ENCODE results near the gene FARP2.

Gene FARP2

DNA sequence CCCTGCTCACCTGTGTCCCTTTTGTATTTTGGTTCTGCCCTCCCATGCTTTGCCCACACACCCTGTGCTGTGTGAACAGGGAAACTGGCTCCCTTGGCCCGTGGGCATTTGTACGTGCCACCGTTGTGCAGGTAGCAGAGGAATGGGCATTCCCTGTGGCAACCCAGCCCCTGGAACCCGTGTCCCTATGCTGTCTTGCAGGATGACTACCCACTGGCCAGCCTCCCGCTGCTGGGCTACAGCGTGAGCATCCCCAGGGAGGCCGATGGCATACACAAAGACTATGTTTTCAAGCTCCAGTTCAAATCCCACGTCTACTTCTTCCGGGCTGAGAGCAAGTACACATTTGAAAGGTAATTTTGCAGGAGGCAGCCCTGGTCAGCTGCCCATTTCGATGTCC is 137.0 kb downstream of the FARP2 start:
- Histone ChIP-seq H3K36me3 (ENCODE audit: control insufficient read depth, insufficient read depth, low read length, severe bottlenecking) (peaks cover 67% of the 10 kb centered on the region), H3K9me3 (ENCODE audit: control insufficient read depth, low read length) (no peaks in the 10 kb centered on the region), H3K4me3 (ENCODE audit: low read length) (no peak overlapping the region), H3K4me1 (ENCODE audit: control insufficient read depth, insufficient read depth, low read length) (no peaks in the 10 kb centered on the region), H3K27me3 (replicated peaks; ENCODE audit: control insufficient read depth, insufficient read depth, low read length) (no peaks in the 10 kb centered on the region), H3K9ac (ENCODE audit: low read length) (no peak overlapping the region)
- DNase-seq (ENCODE audit: low read depth) = no peak

GRCh38 chr2:241494311-241494908 is 138.3 kb downstream of the FARP2 start:
- H3K9me3 ChIP-seq (ENCODE audit: control insufficient read depth, low read length) = no peaks in the 10 kb centered on the region
- no peaks in the 10 kb centered on the region for H3K4me1 ChIP-seq (ENCODE audit: control insufficient read depth, insufficient read depth, low read length)
- no peak overlapping the region for H3K4me3 ChIP-seq (ENCODE audit: low read length)
- H3K9ac ChIP-seq (ENCODE audit: low read length) = no peak overlapping the region
- DNase-seq (ENCODE audit: low read depth) = no peak
- no peaks in the 10 kb centered on the region for H3K27me3 ChIP-seq (replicated peaks; ENCODE audit: control insufficient read depth, insufficient read depth, low read length)
- peaks cover 67% of the 10 kb centered on the region for H3K36me3 ChIP-seq (ENCODE audit: control insufficient read depth, insufficient read depth, low read length, severe bottlenecking)

DNA sequence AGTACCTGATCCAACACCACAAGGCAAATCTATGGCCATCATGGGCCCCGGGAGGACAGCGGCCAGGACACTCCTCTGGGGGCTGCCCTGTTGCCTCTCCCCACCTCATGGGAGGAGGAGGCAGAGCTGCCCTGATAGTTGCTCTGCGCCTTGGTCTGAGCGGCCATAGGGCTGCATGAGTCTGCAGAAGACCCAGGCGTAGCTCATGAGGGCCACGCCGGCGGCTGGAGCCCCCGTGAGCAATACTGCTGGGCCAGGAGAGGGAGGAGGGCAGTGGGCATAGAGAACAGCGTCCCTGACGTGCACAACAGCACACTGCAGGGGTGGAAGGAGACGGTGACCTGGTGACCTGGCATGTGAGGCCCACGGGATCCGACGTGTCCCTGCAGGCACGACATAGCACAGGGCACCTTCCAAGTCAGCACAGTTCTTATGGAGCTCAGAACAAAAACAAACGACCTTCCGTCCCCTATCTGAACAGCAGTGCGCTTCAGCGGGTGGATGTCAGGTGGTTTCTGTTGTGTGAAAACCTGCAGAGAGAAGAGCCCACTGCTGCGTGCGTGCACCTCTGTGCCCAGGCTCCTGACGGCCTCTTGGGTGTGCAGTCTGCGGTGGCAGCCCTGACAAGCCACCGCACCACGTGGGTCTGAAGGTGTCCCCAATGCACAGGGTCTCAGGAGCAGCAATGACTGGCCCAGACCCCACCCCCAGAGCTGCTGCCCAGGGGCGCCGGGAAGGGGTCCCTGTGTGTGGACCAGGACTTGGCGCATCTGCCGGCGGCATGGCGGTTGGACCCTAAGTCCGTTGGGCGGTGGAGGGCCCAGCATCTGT is 139.3 kb downstream of the FARP2 start:
- no peaks in the 10 kb centered on the region for H3K9me3 ChIP-seq (ENCODE audit: control insufficient read depth, low read length)
- DNase-seq (ENCODE audit: low read depth) = no peak
- no peak overlapping the region for H3K4me3 ChIP-seq (ENCODE audit: low read length)
- no peaks in the 10 kb centered on the region for H3K27me3 ChIP-seq (replicated peaks; ENCODE audit: control insufficient read depth, insufficient read depth, low read length)
- no peak overlapping the region for H3K9ac ChIP-seq (ENCODE audit: low read length)
- H3K4me1 ChIP-seq (ENCODE audit: control insufficient read depth, insufficient read depth, low read length) = no peaks in the 10 kb centered on the region
- H3K36me3 ChIP-seq (ENCODE audit: control insufficient read depth, insufficient read depth, low read length, severe bottlenecking) = peaks cover 60% of the 10 kb centered on the region

- Histone ChIP-seq H3K9ac (ENCODE audit: low read length) (no peak overlapping the region), H3K4me3 (ENCODE audit: low read length) (no peak overlapping the region), H3K9me3 (ENCODE audit: control insufficient read depth, low read length) (no peaks in the 10 kb centered on the region), H3K27me3 (replicated peaks; ENCODE audit: control insufficient read depth, insufficient read depth, low read length) (no peaks in the 10 kb centered on the region), H3K36me3 (ENCODE audit: control insufficient read depth, insufficient read depth, low read length, severe bottlenecking) (peaks cover 56% of the 10 kb centered on the region), H3K4me1 (ENCODE audit: control insufficient read depth, insufficient read depth, low read length) (no peaks in the 10 kb centered on the region)
- no peak for DNase-seq (ENCODE audit: low read depth)
Measured at GRCh38 chr2:241496003-241496707, 140.1 kb downstream of the FARP2 start.

GRCh38 chr2:241496904-241497877 is 141.1 kb downstream of the FARP2 start:
- peaks cover 55% of the 10 kb centered on the region for H3K36me3 ChIP-seq (ENCODE audit: control insufficient read depth, insufficient read depth, low read length, severe bottlenecking)
- no peaks in the 10 kb centered on the region for H3K27me3 ChIP-seq (replicated peaks; ENCODE audit: control insufficient read depth, insufficient read depth, low read length)
- no peaks in the 10 kb centered on the region for H3K9me3 ChIP-seq (ENCODE audit: control insufficient read depth, low read length)
- no peak overlapping the region for H3K9ac ChIP-seq (ENCODE audit: low read length)
- no peak for DNase-seq (ENCODE audit: low read depth)
- no peak overlapping the region for H3K4me3 ChIP-seq (ENCODE audit: low read length)
- H3K4me1 ChIP-seq (ENCODE audit: control insufficient read depth, insufficient read depth, low read length) = no peaks in the 10 kb centered on the region

DNA sequence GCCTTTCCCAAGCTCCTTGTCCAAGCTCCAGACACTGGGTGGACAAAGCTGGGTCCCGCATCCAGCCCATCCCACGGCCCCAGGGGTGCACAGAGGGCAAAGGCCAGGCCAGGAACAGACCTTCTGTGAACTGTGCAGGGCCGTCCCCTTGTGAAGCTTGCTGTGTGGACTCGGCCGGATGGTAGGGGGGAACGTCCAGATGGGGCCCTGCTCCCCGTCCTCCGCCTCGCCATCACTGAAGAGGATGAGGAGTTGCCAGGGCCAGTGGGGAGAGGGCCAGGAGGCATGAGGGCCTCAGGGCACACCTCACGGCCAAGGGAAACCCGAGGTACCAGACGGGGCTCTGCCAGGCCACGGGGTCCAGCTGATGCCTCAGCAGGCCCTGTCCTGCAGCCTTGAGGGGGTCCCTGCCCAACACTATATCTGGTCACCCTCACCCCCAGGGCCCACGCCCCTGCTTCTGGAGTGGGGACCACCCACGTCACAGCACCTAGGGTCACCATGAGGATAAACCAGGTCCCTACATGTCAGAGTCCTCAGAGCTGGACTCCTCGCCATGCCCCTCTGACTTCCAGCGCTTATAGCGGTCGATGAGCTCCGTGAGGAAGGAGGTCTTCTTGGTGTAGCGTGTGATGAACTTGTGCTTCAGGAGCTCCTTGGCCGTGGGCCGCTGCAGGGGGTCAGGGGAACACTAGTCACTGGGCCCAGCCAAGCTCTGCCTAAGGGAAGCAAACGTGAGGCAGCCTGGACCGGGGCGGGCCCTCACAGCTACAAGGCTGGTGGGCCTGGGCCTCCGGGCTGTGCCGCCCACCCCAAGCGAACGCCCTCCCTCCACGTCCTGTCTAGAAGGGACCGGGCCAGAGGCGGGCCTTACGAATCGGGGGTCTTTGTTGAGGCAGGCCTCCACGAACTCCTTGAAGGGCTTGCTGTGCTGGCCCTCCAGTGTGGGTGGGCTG is 142.3 kb downstream of the FARP2 start:
- H3K9ac ChIP-seq (ENCODE audit: low read length) = no peak overlapping the region
- no peaks in the 10 kb centered on the region for H3K9me3 ChIP-seq (ENCODE audit: control insufficient read depth, low read length)
- no peak for DNase-seq (ENCODE audit: low read depth)
- peaks cover 45% of the 10 kb centered on the region for H3K36me3 ChIP-seq (ENCODE audit: control insufficient read depth, insufficient read depth, low read length, severe bottlenecking)
- H3K27me3 ChIP-seq (replicated peaks; ENCODE audit: control insufficient read depth, insufficient read depth, low read length) = no peaks in the 10 kb centered on the region
- H3K4me1 ChIP-seq (ENCODE audit: control insufficient read depth, insufficient read depth, low read length) = no peaks in the 10 kb centered on the region
- no peak overlapping the region for H3K4me3 ChIP-seq (ENCODE audit: low read length)

- peaks cover 41% of the 10 kb centered on the region for H3K36me3 ChIP-seq (ENCODE audit: control insufficient read depth, insufficient read depth, low read length, severe bottlenecking)
- no peaks in the 10 kb centered on the region for H3K9me3 ChIP-seq (ENCODE audit: control insufficient read depth, low read length)
- no peaks in the 10 kb centered on the region for H3K27me3 ChIP-seq (replicated peaks; ENCODE audit: control insufficient read depth, insufficient read depth, low read length)
- no peaks in the 10 kb centered on the region for H3K4me1 ChIP-seq (ENCODE audit: control insufficient read depth, insufficient read depth, low read length)
- no peak overlapping the region for H3K9ac ChIP-seq (ENCODE audit: low read length)
- no peak for DNase-seq (ENCODE audit: low read depth)
- no peak overlapping the region for H3K4me3 ChIP-seq (ENCODE audit: low read length)
Measured at GRCh38 chr2:241499146-241499965, 143.3 kb downstream of the FARP2 start.

DNA sequence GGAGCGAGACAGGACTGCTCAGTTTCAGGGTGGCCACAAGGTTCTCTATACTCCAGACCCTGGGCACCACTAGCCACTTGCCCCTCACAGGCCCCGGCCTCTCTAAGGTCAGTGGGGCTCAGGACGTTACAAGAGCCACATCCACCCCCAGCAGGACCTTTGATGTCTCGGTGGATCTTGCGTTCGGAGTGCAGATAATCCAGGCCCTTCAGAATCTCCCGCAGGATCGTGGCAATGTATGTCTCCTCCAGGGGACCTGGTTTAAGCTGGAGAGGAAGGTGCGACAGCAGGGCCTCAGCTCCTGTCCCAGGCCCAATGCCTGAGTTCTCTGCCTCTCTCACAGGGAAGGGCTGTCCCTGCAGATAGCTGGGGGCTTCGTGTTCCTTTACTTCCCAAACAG is 143.9 kb downstream of the FARP2 start:
- Histone ChIP-seq H3K4me3 (ENCODE audit: low read length) (no peak overlapping the region), H3K36me3 (ENCODE audit: control insufficient read depth, insufficient read depth, low read length, severe bottlenecking) (peaks cover 35% of the 10 kb centered on the region), H3K4me1 (ENCODE audit: control insufficient read depth, insufficient read depth, low read length) (no peaks in the 10 kb centered on the region), H3K9ac (ENCODE audit: low read length) (no peak overlapping the region), H3K9me3 (ENCODE audit: control insufficient read depth, low read length) (no peaks in the 10 kb centered on the region), H3K27me3 (replicated peaks; ENCODE audit: control insufficient read depth, insufficient read depth, low read length) (no peaks in the 10 kb centered on the region)
- no peak for DNase-seq (ENCODE audit: low read depth)

- Histone ChIP-seq H3K4me1 (ENCODE audit: control insufficient read depth, insufficient read depth, low read length) (peaks cover 4% of the 10 kb centered on the region), H3K27me3 (replicated peaks; ENCODE audit: control insufficient read depth, insufficient read depth, low read length) (no peaks in the 10 kb centered on the region), H3K36me3 (ENCODE audit: control insufficient read depth, insufficient read depth, low read length, severe bottlenecking) (peaks cover 30% of the 10 kb centered on the region), H3K4me3 (ENCODE audit: low read length) (no peak overlapping the region), H3K9me3 (ENCODE audit: control insufficient read depth, low read length) (no peaks in the 10 kb centered on the region), H3K9ac (ENCODE audit: low read length) (no peak overlapping the region)
- DNase-seq (ENCODE audit: low read depth) = no peak
Measured at GRCh38 chr2:241500431-241500975, 144.4 kb downstream of the FARP2 start.

All from adipocyte (in vitro differentiated cells).